GM21723 (cell line): ENCODE data around the gene STK25.
"Not testable (repeated sequence)": the region's sequence is repeated elsewhere in the genome, so short reads cannot be mapped to it uniquely, and the experiment has no call there.

ENCODE experiments used
- ATAC-seq: cut with Tn5 transposase; IDR thresholded peaks from one replicate; pipeline ENCODE4 v1.9.1; 2021; ENCODE audit warnings: mild to moderate bottlenecking, moderate library complexity; ENCODE audit not compliant: unreplicated experiment

Gene STK25

DNA sequence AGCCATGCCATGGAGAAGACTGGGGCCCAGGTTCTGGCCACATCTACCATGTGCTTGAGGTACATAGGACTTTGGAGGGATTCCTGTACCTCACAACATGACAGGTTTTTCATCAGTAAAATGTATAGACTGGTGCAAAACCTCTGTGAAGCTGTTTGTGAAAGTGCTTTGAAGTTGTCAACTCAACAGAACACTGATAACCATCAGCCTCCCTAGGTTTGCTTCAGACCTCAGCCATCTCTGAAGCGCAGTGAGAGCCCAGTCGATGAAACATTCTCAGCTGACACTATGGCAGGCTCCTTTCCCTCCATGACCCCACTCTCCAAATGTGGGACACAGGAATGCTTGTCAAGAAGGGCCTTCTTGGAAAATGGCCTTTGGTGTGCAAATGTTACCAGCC lies 38.6 kb downstream of the STK25 start:
- ATAC-seq = no peak

DNA sequence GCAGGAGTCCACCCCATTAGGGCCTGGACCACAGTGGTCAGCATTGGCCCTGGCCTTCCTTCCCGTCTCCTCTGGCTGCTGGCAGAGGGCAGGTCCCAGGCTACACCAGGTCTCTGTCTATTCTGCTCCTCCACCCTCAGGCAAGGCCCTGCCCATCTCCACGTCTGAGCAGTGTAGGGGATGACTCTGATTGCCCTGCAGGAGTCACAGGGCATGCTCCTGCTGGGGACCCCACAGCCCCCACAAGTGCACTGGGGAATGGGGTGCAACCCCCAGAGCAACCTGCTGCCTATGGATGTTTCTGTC lies 40.0 kb downstream of the STK25 start:
- ATAC-seq = no peak

DNA sequence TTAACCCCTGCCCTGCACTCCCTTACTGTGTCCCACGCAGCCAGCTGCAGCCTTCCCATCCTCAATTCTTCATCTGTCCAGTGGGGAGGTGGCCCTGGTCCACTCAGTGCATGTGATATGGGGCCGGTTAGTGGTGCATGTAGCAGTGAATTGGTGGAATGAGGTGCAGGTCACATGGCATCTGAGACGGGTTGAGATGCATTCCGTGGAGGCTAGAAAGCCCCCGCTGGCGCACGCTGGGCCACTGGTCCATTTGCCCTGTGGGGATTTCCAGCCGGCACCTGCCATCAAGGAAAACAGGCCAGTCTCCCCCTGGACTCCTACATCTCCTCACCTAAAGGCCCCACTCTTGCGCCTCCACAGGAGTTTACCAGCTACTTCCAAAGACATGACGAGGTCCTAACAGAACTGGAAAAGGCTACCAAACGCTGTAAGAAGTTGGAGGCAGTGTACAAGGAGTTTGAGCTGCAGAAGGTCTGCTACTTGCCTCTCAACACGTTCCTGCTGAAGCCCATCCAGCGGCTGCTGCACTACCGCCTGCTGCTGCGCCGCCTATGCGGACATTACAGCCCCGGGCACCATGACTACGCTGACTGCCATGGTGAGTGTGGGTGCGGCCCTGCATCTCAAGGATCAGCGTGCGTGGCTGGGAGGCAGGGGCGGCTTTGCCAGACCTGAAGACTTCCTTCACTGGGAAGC lies 40.5 kb downstream of the STK25 start:
- ATAC-seq = no peak

DNA sequence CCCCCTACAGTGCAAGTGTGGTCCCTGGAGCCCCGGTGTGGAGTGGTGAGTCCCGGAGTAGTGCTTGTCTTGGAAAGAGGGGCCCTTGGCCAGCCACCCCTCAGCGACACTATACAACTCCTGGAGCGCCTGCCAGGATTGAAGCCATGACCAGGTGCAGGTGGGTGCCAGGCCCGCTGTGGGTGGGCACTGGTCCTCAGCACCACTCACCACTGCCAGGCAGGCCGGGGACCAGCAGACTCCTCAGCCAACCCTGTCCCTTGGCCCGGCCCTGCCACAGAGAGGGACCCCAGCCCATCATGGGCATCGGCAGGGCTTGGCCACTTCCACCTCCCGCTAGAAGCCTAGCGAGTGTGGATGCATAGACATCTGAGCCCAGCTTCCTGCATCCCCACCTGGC lies 42.2 kb downstream of the STK25 start:
- no peak for ATAC-seq

GRCh38 chr2:241465543-241465942 lies 42.8 kb downstream of the STK25 start:
- no peak for ATAC-seq

- no peak for ATAC-seq
Measured at GRCh38 chr2:241463276-241464135, 44.9 kb downstream of the STK25 start.

GRCh38 chr2:241461693-241462677 lies 46.4 kb downstream of the STK25 start:
- no peak for ATAC-seq

DNA sequence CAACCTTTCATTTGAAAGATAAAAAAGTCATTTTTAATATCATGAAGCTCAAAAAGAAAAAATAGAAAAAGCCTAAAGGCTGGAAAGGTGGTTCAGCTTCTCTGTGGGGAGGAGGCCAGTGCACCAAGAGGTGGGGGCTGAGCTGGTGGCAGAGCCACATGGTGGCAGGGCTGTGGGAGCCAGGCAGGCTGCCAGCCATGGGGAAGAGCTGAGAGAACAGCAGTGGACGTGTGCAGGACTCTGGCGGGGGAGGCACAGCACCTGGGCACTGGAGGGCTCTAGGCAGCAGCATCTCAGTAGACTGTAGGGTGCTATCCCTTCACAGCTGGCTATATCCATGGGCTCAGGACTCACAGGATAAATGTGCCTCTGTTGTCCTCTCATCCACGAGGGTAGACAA lies 47.8 kb downstream of the STK25 start:
- ATAC-seq = no peak

DNA sequence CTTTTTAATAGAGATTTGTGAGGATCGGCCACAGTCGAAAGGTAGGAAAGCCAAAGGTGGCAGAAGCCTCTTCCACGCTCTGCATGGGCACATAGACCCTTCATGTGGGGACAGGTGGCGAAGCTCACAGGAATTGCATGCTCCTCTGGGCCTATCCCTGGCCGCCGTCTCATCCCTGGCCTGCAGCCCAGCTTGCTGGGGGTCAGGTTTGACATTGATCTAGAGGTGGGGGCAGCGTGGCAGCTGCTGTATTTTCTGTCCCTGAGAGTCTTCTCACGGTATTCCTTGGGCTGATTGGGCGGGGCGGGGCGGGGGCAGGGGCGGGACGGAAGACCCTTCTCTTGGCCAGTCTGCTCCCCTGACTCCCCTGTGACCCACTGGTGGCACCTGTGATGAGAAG lies 48.9 kb downstream of the STK25 start:
- ATAC-seq = no peak

GRCh38 chr2:241458687-241459086 lies 49.7 kb downstream of the STK25 start:
- no peak for ATAC-seq

- no peak for ATAC-seq
Measured at GRCh38 chr2:241456546-241456945, 51.8 kb downstream of the STK25 start.

DNA sequence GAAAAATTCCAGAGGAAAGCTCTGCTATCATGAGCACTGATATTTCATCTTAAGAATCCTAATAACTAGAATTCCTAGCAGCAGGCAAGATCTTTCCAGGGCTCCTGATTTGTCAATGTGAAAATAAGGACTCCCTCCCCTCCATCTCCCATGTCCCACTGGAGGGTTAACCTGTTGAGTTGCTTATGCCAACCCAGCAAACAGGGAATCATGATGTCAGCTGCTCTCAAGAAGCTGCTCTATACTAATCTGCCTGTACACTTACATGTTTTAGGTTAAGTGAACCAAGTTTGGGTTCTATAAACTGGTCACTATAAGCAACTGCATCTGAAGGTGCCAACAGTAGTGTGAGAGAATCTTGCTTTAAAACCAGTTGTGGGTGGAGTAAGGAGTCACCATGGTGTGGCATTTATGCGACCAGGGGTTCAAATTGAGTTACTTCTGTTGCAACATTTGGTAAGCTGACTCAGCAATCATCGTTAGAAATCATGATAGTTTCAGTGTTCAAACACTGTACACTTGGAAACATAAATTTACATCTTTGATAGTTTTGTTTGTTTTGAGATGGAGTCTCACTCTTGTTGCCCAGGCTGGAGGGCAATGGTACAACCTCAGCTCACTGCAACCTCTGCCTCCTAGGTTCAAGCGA lies 53.4 kb downstream of the STK25 start:
- ATAC-seq = no peak

- not testable (repeated sequence) for ATAC-seq
Measured at GRCh38 chr2:241453919-241454318, 54.5 kb downstream of the STK25 start.

GRCh38 chr2:241451840-241452506 lies 56.4 kb downstream of the STK25 start:
- no peak for ATAC-seq

GRCh38 chr2:241450092-241450491 lies 58.3 kb downstream of the STK25 start:
- not testable (repeated sequence) for ATAC-seq

- no peak for ATAC-seq
Measured at GRCh38 chr2:241445426-241445825, 63.0 kb downstream of the STK25 start.

GRCh38 chr2:241443486-241444223 lies 64.7 kb downstream of the STK25 start:
- no peak for ATAC-seq
